ENCODE results near the gene CYTH1. TPM values are rescaled to one million over a fixed set of nuclear protein-coding genes. Genes with fewer than 3 reads are reported as not detected.

CYTH1 gene
- total RNA-seq, 1 experiment from 2014 or later: 21.7 TPM

- DNase-seq (ENCODE audit: low spot score): no peak
- in situ Hi-C loops (cut with HindIII; ENCODE audit: low sequenced_read_pairs): no loop called here
These were observed 113.2 kb downstream of the CYTH1 start for GRCh38 chr17:78668847-78669246.

DNA sequence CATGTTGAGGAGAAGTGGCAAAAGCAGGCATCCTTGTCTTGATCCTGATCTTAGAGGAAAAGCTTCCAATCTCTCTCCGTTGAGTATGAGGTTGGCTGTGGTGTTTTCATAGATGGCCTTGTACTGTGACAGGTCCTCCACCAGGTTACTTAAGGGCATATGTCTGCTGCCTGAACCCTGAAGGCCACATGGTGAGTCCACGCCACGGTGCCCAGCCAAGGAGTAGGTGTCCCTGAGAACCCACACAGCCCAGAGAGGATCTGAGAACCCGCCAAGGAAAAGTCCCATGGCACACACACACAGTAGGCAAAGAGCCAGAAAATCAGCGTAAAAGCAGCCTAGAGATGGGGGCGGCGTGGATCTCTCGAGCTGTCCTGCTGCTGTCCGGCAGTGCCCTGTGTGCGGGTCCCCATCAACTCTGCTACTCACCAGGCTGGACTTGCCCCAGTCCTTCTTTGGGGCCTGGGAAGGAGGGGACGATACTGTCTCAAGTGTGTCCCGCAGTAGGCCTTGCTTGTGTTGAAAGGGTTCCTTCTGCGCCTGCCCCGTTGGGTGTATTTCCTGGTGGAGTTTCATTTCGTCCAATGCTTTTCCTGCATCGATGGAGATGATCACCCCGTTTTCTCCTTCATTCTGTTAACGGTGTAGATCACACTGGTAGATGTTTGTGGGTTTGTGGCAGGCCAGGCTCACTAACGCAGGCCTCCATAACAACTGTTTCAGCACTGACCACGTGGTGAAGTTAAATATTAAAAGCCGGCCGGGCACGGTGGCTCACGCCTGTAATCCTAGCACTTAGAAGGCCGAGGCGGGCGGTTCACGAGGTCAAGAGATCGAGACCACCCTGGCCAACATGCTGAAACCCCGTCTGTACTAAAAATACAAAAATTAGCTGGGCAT is 114.1 kb downstream of the CYTH1 start:
- no peak for DNase-seq (ENCODE audit: low spot score)
- in situ Hi-C loops (cut with HindIII; ENCODE audit: low sequenced_read_pairs): no loop called here

GRCh38 chr17:78667091-78667490 is 115.0 kb downstream of the CYTH1 start:
- no peak for DNase-seq (ENCODE audit: low spot score)
- in situ Hi-C loops (cut with HindIII; ENCODE audit: low sequenced_read_pairs): no loop called here

GRCh38 chr17:78665952-78666920 is 115.8 kb downstream of the CYTH1 start:
- no peak for DNase-seq (ENCODE audit: low spot score)

GRCh38 chr17:78665387-78665951 is 116.6 kb downstream of the CYTH1 start:
- DNase-seq (ENCODE audit: low spot score): no peak
- in situ Hi-C loops (cut with HindIII; ENCODE audit: low sequenced_read_pairs): no loop called here

More at GRCh38 chr17:78665952-78666920, 115.8 kb downstream of the CYTH1 start:
- in situ Hi-C loops (cut with HindIII; ENCODE audit: low sequenced_read_pairs): no loop called here

- in situ Hi-C loops (cut with HindIII; ENCODE audit: low sequenced_read_pairs): no loop called here
These were observed 117.3 kb downstream of the CYTH1 start for GRCh38 chr17:78664476-78665386.

DNA sequence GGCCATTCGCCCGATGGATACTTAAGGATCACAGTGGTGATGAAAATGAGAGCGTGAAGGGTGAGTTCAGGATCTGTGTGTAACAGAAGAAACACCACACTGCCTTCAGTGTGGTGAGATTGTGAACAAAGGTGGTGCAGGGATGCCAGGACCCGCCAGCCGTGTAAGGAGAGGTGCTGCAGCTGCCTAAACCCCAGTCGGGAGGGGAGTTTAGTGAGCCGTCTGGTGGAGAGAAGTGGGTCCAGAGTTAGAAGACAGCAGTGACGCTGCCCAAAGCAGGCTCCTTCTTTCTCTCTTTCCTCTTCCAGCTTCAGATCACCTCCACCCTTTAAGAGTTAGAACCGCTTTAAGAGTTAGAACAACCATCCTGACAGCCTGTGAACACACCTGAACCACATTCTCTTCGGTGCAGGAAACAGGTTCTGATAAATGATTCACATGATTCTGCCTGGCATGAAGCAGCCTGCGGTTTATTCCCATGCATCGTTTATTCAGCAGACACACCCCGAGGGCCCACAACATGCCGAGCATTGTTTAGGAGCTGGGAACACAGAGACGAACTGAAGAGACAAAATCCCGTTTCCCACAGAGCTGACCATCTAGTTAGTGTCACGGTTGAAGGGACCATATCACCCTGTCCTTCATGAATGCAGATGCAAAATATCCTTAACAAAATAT is 120.8 kb downstream of the CYTH1 start:
- in situ Hi-C loops (cut with HindIII; ENCODE audit: low sequenced_read_pairs): no loop called here

More at GRCh38 chr17:78664476-78665386, 117.3 kb downstream of the CYTH1 start:
- no peak for DNase-seq (ENCODE audit: low spot score)

GRCh38 chr17:78659546-78659945 is 122.5 kb downstream of the CYTH1 start:
- in situ Hi-C loops (cut with HindIII; ENCODE audit: low sequenced_read_pairs): no loop called here
- DNase-seq (ENCODE audit: low spot score): no peak

More for the DNA sequence above, 120.8 kb downstream of the CYTH1 start:
- DNase-seq (ENCODE audit: low spot score): no peak

- DNase-seq (ENCODE audit: low spot score): no peak
- in situ Hi-C loops (cut with HindIII; ENCODE audit: low sequenced_read_pairs): no loop called here
These were observed 123.7 kb downstream of the CYTH1 start for GRCh38 chr17:78658281-78658785.

DNA sequence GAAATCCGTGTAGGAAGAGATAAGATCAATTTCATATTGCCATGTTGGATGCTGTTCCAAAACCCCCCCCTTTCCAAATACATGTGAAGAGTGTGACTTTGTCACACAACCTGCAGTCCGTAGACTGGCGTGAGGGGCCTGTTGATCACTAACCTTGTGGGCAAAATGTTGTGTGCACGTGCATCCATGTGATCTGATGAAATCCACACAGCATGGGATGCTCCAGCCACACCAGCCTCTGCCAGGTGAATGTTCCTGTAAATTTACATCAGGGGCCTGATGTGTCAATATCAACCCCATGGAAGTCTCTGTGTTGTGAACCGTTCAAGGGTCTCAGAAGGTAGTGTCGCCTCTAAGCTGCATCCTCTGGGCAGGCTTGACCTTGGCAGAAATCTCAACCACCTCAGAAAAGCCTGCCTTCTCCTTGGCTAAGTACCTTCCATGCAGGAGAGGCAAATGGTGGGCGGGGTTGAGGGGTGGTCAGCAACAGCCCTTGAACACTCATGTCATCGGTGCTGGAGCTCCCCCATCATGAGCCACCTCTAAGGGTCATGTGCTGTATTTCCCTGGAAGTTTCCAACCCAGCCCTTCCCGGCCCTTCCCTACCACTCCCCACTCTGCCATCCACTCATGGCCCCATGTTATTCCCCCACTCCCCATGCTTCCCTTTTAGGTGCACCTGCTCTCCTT is 126.7 kb downstream of the CYTH1 start:
- no peak for DNase-seq (ENCODE audit: low spot score)
- in situ Hi-C loops (cut with HindIII; ENCODE audit: low sequenced_read_pairs): no loop called here

- in situ Hi-C loops (cut with HindIII; ENCODE audit: low sequenced_read_pairs): no loop called here
- DNase-seq (ENCODE audit: low spot score): no peak
These were observed 127.7 kb downstream of the CYTH1 start for GRCh38 chr17:78654325-78654724.

- in situ Hi-C loops (cut with HindIII; ENCODE audit: low sequenced_read_pairs): no loop called here
- DNase-seq (ENCODE audit: low spot score): no peak
These were observed 128.7 kb downstream of the CYTH1 start for GRCh38 chr17:78653382-78653781.

- in situ Hi-C loops (cut with HindIII; ENCODE audit: low sequenced_read_pairs): no loop called here
- no peak for DNase-seq (ENCODE audit: low spot score)
These were observed 129.2 kb downstream of the CYTH1 start for GRCh38 chr17:78652913-78653312.

GRCh38 chr17:78652024-78652423 is 130.0 kb downstream of the CYTH1 start:
- no peak for DNase-seq (ENCODE audit: low spot score)
- in situ Hi-C loops (cut with HindIII; ENCODE audit: low sequenced_read_pairs): no loop called here

DNA sequence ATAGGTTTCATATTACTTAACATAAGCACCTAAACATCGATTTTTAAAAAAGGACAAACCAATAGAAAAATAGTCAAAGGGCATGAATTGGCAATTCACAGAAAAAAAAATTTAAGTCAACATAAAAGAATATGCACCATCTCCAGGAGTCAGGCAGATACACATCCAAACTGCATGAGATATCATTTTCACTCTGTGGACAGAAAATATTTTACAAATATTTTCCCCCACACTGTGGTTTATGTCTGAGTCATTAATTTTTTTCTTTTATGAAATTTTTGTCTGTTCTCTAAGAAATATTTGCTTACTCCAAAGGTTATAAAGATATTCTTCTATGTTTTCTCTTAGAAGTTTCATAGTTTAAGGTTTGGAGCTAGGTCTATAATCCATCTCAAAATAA is 130.5 kb downstream of the CYTH1 start:
- DNase-seq (ENCODE audit: low spot score): no peak
- in situ Hi-C loops (cut with HindIII; ENCODE audit: low sequenced_read_pairs): no loop called here

DNA sequence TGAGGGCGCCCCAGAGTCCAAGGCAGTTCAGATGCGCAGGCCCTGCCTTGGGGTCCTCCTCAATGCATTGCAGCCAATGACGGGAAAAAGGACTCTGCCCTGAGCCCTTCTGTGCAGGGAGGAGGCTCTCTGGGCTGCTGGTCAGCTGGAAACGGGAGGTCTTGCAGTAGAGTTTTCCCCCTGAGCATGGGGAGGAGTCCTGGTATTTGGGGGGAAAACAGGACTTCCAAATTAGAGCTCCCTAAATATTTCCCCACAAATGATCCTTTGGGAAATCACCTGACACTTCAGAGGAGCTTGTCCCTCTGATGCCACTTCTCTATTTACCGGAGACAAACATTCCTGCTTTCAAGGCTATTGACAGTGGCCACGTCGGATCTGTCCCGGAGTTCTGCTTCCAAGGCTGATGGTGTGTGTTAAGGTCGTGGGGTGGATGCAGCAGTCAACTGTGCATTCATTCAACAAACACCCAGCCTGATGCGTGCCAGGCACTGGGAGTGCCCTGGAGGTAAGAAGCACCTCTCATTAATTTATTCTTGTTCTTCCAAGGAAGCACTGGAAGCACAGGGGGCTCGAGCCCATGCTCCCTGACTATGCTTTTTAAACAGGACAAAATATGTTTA is 131.9 kb downstream of the CYTH1 start:
- no peak for DNase-seq (ENCODE audit: low spot score)
- in situ Hi-C loops (cut with HindIII; ENCODE audit: low sequenced_read_pairs): no loop called here

DNA sequence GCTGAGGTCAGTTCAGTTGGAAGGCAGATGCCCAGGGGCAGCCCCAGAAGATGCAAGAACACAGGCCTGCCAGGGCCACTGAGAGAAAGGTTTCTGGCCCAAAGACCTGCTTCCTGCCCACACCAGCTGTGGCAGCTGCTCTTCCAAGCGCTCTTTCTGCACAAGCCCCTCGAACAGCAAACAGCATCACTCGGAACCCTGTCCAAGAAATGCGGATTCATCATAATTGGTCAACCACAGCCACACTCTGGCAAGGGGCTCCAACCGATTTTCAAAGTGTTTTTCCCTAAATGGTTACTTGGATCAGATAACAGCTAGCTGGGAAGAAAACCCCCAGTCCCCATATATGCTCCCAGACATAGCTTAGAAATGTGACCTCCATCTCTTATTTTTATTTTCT is 133.8 kb downstream of the CYTH1 start:
- in situ Hi-C loops (cut with HindIII; ENCODE audit: low sequenced_read_pairs): no loop called here
- no peak for DNase-seq (ENCODE audit: low spot score)
